SW480 (cell line): ENCODE results near the gene SCD.
"Not testable (repeated sequence)": the region's sequence is repeated elsewhere in the genome, so short reads cannot be mapped to it uniquely, and the experiment has no call there.

Experiments used
- DNase-seq: peaks from one replicate; pipeline ENCODE4 v3.0.0-alpha.2; 2016; ENCODE audit warnings: low spot score

SCD gene

GRCh38 chr10:100362570-100363496 lies 15.8 kb downstream of the SCD start:
- DNase-seq = no peak

DNA sequence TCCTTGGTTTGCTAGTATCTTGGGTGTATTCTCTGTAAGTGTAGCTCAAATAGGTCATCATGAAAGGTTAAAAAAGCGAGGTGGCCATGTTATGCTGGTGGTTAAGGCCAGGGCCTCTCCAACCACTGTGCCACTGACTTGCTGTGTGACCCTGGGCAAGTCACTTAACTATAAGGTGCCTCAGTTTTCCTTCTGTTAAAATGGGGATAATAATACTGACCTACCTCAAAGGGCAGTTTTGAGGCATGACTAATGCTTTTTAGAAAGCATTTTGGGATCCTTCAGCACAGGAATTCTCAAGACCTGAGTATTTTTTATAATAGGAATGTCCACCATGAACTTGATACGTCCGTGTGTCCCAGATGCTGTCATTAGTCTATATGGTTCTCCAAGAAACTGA lies 17.1 kb downstream of the SCD start:
- no peak for DNase-seq

DNA sequence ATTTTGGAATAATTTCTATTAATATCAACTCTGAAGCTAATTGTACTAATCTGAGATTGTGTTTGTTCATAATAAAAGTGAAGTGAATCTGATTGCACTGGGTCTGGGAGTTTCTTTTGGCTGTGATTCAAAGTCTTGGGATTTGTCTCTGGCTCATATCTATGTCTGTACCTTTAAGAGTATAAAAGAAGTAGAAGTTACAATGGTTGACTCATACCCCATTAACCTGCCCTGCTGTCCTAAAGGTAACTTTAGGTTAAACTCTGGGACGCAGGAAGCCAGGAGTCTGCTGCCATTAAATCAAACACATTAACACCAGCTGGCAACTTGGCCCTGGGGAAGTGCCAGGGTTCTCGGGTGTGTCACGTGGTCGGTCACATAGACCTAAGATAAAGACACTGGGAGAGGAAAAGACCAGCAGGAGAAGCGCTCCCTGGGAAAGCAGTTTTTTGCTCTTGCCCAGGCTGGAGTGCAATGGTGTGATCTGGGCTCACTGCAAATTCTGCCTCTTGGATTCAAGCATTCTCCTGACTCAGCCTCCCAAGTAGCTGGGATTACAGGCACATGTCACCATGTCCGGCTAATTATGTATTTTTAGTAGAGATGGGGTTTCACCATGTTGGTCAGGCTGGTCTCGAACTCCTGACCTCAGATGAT lies 17.8 kb downstream of the SCD start:
- DNase-seq = peak; percentile 96

GRCh38 chr10:100368721-100369120 lies 21.7 kb downstream of the SCD start:
- DNase-seq = no peak

DNA sequence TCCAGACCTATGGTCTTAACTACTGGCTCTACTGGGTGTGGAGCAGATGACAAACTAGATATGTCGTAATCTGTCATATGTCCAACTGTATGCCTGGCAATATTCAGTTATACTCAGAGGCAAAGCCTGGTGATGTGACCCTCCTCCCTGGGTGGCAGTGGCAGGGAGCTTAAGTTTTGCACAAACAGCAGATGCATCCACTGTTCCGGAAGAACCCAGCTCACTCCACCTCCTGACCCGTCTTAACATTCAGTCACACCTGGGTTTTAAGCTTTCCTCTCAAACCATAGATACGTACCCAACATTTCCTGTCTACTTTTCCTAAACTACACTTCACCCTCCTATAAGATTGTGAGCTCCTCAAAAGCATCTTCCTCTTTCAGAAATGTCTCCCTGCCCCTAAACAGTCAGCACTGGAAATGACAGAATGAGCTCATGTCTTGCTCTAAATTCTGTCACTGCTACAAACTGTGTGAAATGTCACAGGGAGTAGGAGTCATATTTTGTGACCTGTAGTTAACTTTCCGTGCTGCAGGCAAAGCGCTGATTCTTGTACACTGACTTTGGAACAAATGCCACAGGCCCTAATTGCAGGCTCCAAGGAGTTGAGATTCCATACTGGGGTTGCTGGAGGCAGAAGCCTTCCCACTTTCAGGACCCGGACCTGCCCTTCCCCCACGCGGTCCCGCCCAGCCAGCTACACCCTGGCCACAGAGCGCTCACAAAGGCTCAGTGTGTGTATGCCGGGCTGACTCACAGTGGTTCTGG lies 23.9 kb downstream of the SCD start:
- peak; percentile 91 for DNase-seq

- no peak for DNase-seq
Observed at GRCh38 chr10:100371482-100372027, 24.5 kb downstream of the SCD start.

- peak; percentile 70 for DNase-seq
Observed at GRCh38 chr10:100372415-100373297, 25.6 kb downstream of the SCD start.

DNA sequence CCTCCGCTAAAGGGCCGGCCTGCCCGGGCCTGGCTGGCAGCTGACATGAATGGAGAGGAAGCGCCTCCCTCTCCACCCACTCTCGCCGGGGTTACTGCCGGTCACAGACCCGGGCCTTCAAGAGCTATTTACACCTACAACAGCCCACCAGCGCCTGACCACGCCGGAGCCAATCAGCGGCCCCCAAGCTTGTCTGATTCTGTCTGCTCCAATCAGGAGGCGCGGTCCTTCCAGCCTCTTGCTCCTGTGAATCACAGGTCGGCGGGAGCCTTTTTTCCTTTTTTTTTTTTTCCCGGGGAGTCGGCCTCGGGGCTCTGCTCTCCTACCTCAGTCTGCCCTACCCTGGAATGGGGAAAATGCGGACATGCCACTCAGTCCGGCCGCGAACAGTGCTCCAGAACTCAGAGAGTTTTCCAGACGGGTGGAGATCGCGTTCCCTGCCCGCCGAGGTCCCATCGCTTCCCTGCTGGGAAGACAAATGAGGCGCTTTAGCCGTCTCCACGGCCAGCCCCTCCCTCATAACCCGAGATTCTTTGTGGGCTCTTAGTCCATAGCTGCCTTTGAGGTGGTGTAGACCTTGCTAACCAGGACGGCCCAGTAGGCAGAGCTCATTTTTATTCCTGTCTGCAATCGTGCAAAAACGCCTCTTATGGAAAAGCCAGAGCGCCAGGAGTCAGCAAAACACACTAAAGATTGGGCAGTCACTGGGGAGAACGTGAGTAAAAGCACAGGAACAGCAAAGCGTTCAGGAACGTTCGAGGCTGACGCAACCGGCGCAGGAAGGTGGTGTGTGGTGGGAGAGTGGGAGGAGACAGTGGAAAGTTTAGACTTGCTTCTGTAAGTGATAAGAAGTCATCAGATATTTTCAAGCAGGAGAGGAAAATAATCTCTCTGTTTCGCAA lies 26.5 kb downstream of the SCD start:
- DNase-seq = peak; percentile 99

DNA sequence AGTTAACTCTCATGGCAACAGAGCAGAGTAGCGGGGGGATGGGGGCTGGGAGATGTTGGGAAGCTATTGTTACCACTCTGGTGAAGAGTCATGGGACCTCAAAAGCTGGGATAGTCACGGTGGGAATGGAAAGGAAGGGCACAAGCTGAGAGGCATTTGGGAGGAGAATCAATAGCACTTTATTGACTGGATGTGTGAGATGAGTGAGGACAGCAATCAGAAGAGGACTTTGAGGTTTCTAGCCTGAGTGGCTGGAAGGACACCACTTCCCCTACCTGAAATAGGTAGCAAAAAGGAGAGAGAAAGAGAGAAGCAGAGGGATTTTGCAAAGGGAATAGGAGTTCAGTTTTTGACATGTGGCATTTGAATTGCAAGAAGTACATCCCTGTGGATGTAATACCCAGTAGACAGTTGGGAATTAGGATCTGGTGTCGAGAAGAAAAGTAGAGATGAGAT lies 27.2 kb downstream of the SCD start:
- DNase-seq = no peak

- not testable (repeated sequence) for DNase-seq
Observed at GRCh38 chr10:100374677-100375353, 27.8 kb downstream of the SCD start.

- DNase-seq = not testable (repeated sequence)
Observed at GRCh38 chr10:100376656-100377055, 29.6 kb downstream of the SCD start.

GRCh38 chr10:100377830-100378229 lies 30.8 kb downstream of the SCD start:
- DNase-seq = no peak

GRCh38 chr10:100380400-100380799 lies 33.4 kb downstream of the SCD start:
- no peak for DNase-seq

- no peak for DNase-seq
Observed at GRCh38 chr10:100382553-100382952, 35.5 kb downstream of the SCD start.

DNA sequence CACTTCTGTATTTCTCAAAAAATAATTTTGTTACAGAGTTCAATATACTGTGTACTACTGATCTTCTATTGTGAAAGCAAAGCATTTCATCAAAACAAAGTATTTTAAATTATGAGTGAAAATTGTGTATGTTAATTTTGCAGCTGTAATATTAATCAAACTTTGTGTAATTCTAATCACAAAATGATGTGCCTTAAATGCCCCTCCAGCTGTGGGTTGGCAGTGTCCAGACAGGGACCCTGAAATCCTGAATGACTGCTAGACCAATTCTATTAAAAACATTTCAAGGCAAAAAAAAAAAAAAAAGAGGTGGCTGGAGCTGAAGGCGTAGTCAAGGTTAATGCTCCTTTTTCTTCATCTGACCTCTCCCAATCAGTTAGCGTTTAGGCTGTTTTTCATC lies 36.2 kb downstream of the SCD start:
- no peak for DNase-seq

- no peak for DNase-seq
Observed at GRCh38 chr10:100391163-100392002, 44.4 kb downstream of the SCD start.

DNA sequence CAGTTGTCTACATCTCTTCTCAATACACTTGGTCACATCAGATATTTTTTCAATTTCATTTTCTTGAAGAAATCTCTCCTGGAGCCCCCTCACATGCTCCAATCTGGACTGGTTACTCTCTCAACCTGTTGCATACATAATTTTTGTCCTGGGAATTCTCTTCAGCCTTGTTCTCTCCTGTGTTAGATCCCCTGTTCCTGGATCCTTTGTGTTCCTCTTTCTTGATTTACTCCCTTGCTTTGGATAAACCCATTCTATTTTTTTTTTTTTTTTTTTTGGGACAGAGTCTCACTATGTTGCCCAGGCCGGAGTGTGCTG lies 45.6 kb downstream of the SCD start:
- no peak for DNase-seq

- DNase-seq = no peak
Observed at GRCh38 chr10:100395626-100396025, 48.6 kb downstream of the SCD start.

GRCh38 chr10:100396605-100397004 lies 49.6 kb downstream of the SCD start:
- no peak for DNase-seq
